RWPE2 (cell line): Measurements from ENCODE around the gene PRR14L.
A peak's percentile ranks its signal among the peaks of the same experiment; 100 is the strongest.

Experiments used
- ATAC-seq: fragments of 200-7000 bp; cut with Tn5 transposase; 3 replicates; pipeline ENCODE4 v1.9.1; 2021; ENCODE audit warnings: low read depth
- DNase-seq: peaks from one replicate; pipeline ENCODE4 v3.0.0-alpha.2; 2020; ENCODE audit warnings: low spot score
- H3K27ac ChIP-seq: fragments of 450-650 bp; 2 replicates; pipeline ENCODE4 v1.5.1; 2017; ENCODE audit warnings: mild to moderate bottlenecking; ENCODE audit not compliant: poor library complexity, severe bottlenecking
- H3K27me3 ChIP-seq: fragments of 250-450 bp; sonication (Bioruptor Pico); 2 replicates; pipeline ENCODE4 v1.5.1; 2021; ENCODE audit warnings: mild to moderate bottlenecking, moderate library complexity; ENCODE audit not compliant: insufficient read depth, poor library complexity, severe bottlenecking
- H3K36me3 ChIP-seq: fragments of 250-450 bp; sonication (Bioruptor Pico); 2 replicates; pipeline ENCODE4 v1.5.1; 2020; ENCODE audit warnings: low read depth, mild to moderate bottlenecking, moderate library complexity
- H3K4me1 ChIP-seq: fragments of 250-450 bp; sonication (Bioruptor Pico); 2 replicates; pipeline ENCODE4 v1.5.1; 2021; ENCODE audit warnings: mild to moderate bottlenecking, moderate library complexity; ENCODE audit not compliant: insufficient read depth, poor library complexity, severe bottlenecking
- H3K4me3 ChIP-seq: fragments of 250-450 bp; sonication (Bioruptor Pico); 2 replicates; pipeline ENCODE4 v1.5.1; 2021; ENCODE audit warnings: mild to moderate bottlenecking, moderate library complexity; ENCODE audit not compliant: severe bottlenecking
- H3K9me3 ChIP-seq: fragments of 250-450 bp; sonication (Bioruptor Pico); 2 replicates; pipeline ENCODE4 v1.5.1; 2021; ENCODE audit warnings: mild to moderate bottlenecking, moderate library complexity; ENCODE audit not compliant: severe bottlenecking
- CTCF ChIP-seq: fragments of 450-650 bp; IDR thresholded peaks from one replicate; pipeline ENCODE4 v1.5.1; 2017; ENCODE audit warnings: mild to moderate bottlenecking, moderate library complexity; ENCODE audit not compliant: poor library complexity, severe bottlenecking

Gene PRR14L

GRCh38 chr22:31651664-31652063 lies 98.3 kb downstream of the PRR14L start:
- Histone ChIP-seq H3K4me3 (no peak overlapping the region), H3K36me3 (peaks cover 35% of the 10 kb centered on the region), H3K27ac (peak overlapping the region; percentile 88), H3K27me3 (no peaks in the 10 kb centered on the region), H3K9me3 (no peaks in the 10 kb centered on the region), H3K4me1 (peaks cover 72% of the 10 kb centered on the region)
- TF ChIP-seq CTCF: no peak
- ATAC-seq: no peak
- DNase-seq: no peak

GRCh38 chr22:31650391-31650790 lies 99.5 kb downstream of the PRR14L start:
- no peak overlapping the region for H3K4me3 ChIP-seq
- no peaks in the 10 kb centered on the region for H3K9me3 ChIP-seq
- 0 out of 3 replicates have a peak, but pooled peaks have one; percentile 26 for ATAC-seq
- no peaks in the 10 kb centered on the region for H3K27me3 ChIP-seq
- TF ChIP-seq CTCF: no peak
- H3K36me3 ChIP-seq: peaks cover 44% of the 10 kb centered on the region
- no peak for DNase-seq
- peaks cover 80% of the 10 kb centered on the region for H3K4me1 ChIP-seq
- peak overlapping the region; percentile 88 for H3K27ac ChIP-seq

- Histone ChIP-seq H3K9me3 (no peaks in the 10 kb centered on the region), H3K4me1 (peaks cover 65% of the 10 kb centered on the region), H3K4me3 (no peak overlapping the region), H3K27ac (peak overlapping the region; percentile 88), H3K27me3 (no peaks in the 10 kb centered on the region), H3K36me3 (peaks cover 67% of the 10 kb centered on the region)
- DNase-seq: no peak
- ATAC-seq: peak; percentile 26
- no peak for TF ChIP-seq CTCF
These were observed 102.2 kb downstream of the PRR14L start for GRCh38 chr22:31647523-31648320.

GRCh38 chr22:31647066-31647465 lies 102.9 kb downstream of the PRR14L start:
- H3K4me3 ChIP-seq: no peak overlapping the region
- no peaks in the 10 kb centered on the region for H3K27me3 ChIP-seq
- TF ChIP-seq CTCF: no peak
- H3K4me1 ChIP-seq: peaks cover 59% of the 10 kb centered on the region
- DNase-seq (no peak), ATAC-seq (no peak)
- peak overlapping the region; percentile 88 for H3K27ac ChIP-seq
- H3K36me3 ChIP-seq: peaks cover 71% of the 10 kb centered on the region
- H3K9me3 ChIP-seq: no peaks in the 10 kb centered on the region
